Umbilical cord (tissue), 2 donors: ENCODE measurements around the gene TAGLN. TPM values are rescaled to one million over a fixed set of nuclear protein-coding genes. Genes with fewer than 3 reads are reported as not detected.

Experiments used
- DNase-seq: peaks from one replicate; pipeline ENCODE4 v3.0.0-alpha.2; 2015; ENCODE audit warnings: low spot score
- total RNA-seq: library from RNA; depleted of rRNA; stranded (reverse); fragments of >200 nt; gene quantifications from one replicate; pipeline ENCODE4 v1.2.3, GENCODE V29; 2014; ENCODE audit warnings: low replicate concordance; ENCODE audit not compliant: insufficient read depth

TAGLN gene
- total RNA-seq, 1 donor from 2014 or later = 5,845 TPM

- no peak for DNase-seq
Observed at GRCh38 chr11:117214404-117215110, 15.4 kb downstream of the TAGLN start.

- peak; percentile 80 for DNase-seq
Observed at GRCh38 chr11:117217141-117218084, 18.2 kb downstream of the TAGLN start.

GRCh38 chr11:117218133-117218915 lies 19.2 kb downstream of the TAGLN start:
- DNase-seq = peak; percentile 73

- no peak for DNase-seq
Observed at GRCh38 chr11:117219001-117219400, 19.8 kb downstream of the TAGLN start.

GRCh38 chr11:117219455-117219854 lies 20.3 kb downstream of the TAGLN start:
- DNase-seq = no peak

GRCh38 chr11:117219995-117220394 lies 20.8 kb downstream of the TAGLN start:
- no peak for DNase-seq

GRCh38 chr11:117220568-117220967 lies 21.4 kb downstream of the TAGLN start:
- peak; percentile 32 for DNase-seq

GRCh38 chr11:117220999-117221774 lies 22.0 kb downstream of the TAGLN start:
- peak; percentile 73 for DNase-seq

- DNase-seq = peak; percentile 67
Observed at GRCh38 chr11:117221775-117222517, 22.8 kb downstream of the TAGLN start.

- DNase-seq = no peak
Observed at GRCh38 chr11:117222991-117223740, 24.0 kb downstream of the TAGLN start.

- DNase-seq = no peak
Observed at GRCh38 chr11:117223741-117224689, 24.8 kb downstream of the TAGLN start.

GRCh38 chr11:117225553-117226170 lies 26.5 kb downstream of the TAGLN start:
- DNase-seq = no peak

GRCh38 chr11:117226388-117227385 lies 27.5 kb downstream of the TAGLN start:
- DNase-seq = peak; percentile 82

- no peak for DNase-seq
Observed at GRCh38 chr11:117228091-117228490, 28.9 kb downstream of the TAGLN start.

- DNase-seq = no peak
Observed at GRCh38 chr11:117229411-117229810, 30.2 kb downstream of the TAGLN start.

GRCh38 chr11:117229931-117230285 lies 30.7 kb downstream of the TAGLN start:
- no peak for DNase-seq
